Measurements from ENCODE around the gene AURKA. TPM values are rescaled to one million over a fixed set of nuclear protein-coding genes. Genes with fewer than 3 reads are reported as not detected.

AURKA gene
- total and polyA plus RNA-seq, 7 experiments from 2014 or later, result 0.43 to 44.1 (median 1.1) TPM

GRCh38 chr20:56420940-56421688 is 29.1 kb upstream of the AURKA start:
- Histone ChIP-seq H3K27me3 (ENCODE audit: control insufficient read depth in 2 of 2, insufficient read depth in 2 of 2, low read length in 2 of 2) (no peaks in the 10 kb centered on the region), H3K4me1 (ENCODE audit: control insufficient read depth in 2 of 2, insufficient read depth in 2 of 2, low read length in 2 of 2) (peaks cover 33 to 66% of the 10 kb centered on the region in 2 donors), H3K9me3 (ENCODE audit: control insufficient read depth in 2 of 3, low read length in 3 of 3) (no peaks in the 10 kb centered on the region), H3K4me3 (ENCODE audit: low read length) (no peak overlapping the region), H3K36me3 (ENCODE audit: control insufficient read depth in 2 of 3, insufficient read depth in 3 of 3, low read length in 3 of 3) (no peaks in the 10 kb centered on the region), H3K27ac (ENCODE audit: low read depth, low read length) (peak overlapping the region; percentile 78)
- CTCF ChIA-PET, result interaction anchor here (1.1 to 2.6 kb wide), 2 partner anchors 8 to 16 kb away, joined by 3 to 11 read pairs; partner anchors contain the start of gene CASS4
- Mint-ChIP-seq H3K9me3 (no peaks in the 10 kb centered on the region), H3K4me1 (peaks cover 48 to 85% (median 71%) of the 10 kb centered on the region in 7 donors), H3K27me3 (no peaks in the 10 kb centered on the region), H3K27ac (peak overlapping the region; percentile 50 to 98 (median 96)), H3K4me3 (peak overlapping the region; percentile 44 to 78 (median 68)), H3K36me3 (peaks cover 0 to 20% (median 8%) of the 10 kb centered on the region in 5 donors)
- ATAC-seq (no peak), DNase-seq (peak in 1 of 9 donors; percentile 20)
- intact Hi-C loops (cut with micrococcal nuclease), result loop anchor here in 1 of 2 donors (1.0 kb wide), 1 partner anchor 8 kb away; no protein-coding TSS in a partner anchor
- POLR2A ChIA-PET, result interaction anchor here (0.6 to 8.4 kb wide), 8 partner anchors 8 to 47 kb away, joined by 3 to 67 read pairs (median 4); partner anchors contain the start of genes AURKA, CASS4 and RTF2

GRCh38 chr20:56420028-56420427 is 28.0 kb upstream of the AURKA start:
- Histone ChIP-seq H3K4me1 (ENCODE audit: control insufficient read depth in 2 of 2, insufficient read depth in 2 of 2, low read length in 2 of 2) (peaks cover 36 to 77% of the 10 kb centered on the region in 2 donors), H3K36me3 (ENCODE audit: control insufficient read depth in 2 of 3, insufficient read depth in 3 of 3, low read length in 3 of 3) (no peaks in the 10 kb centered on the region), H3K27ac (ENCODE audit: low read depth, low read length) (peak overlapping the region; percentile 78), H3K27me3 (ENCODE audit: control insufficient read depth in 2 of 2, insufficient read depth in 2 of 2, low read length in 2 of 2) (no peaks in the 10 kb centered on the region), H3K9me3 (ENCODE audit: control insufficient read depth in 2 of 3, low read length in 3 of 3) (no peaks in the 10 kb centered on the region), H3K4me3 (ENCODE audit: low read length) (no peak overlapping the region)
- H3K27ac Mint-ChIP-seq, result peak overlapping the region in 8 of 9 donors; percentile 88 to 98 (median 96)
- no peaks in the 10 kb centered on the region for H3K27me3 Mint-ChIP-seq
- DNase-seq, result no peak
- intact Hi-C loops (cut with micrococcal nuclease), result no loop called here
- ChIA-PET CTCF (interaction anchor here (0.7 to 3.2 kb wide), 3 partner anchors 9 to 25 kb away, joined by 3 to 10 read pairs (median 3); no protein-coding TSS in a partner anchor), POLR2A (interaction anchor here (1.0 to 8.4 kb wide), 4 partner anchors 7 to 27 kb away, joined by 7 to 67 read pairs (median 15); partner anchors contain the start of genes AURKA, CASS4 and CSTF1)
- ATAC-seq, result no peak
- H3K9me3 Mint-ChIP-seq, result no peaks in the 10 kb centered on the region
- peak overlapping the region in 3 of 10 donors; percentile 67 to 78 (median 72) for H3K4me3 Mint-ChIP-seq
- H3K36me3 Mint-ChIP-seq, result peaks cover 0 to 21% (median 5%) of the 10 kb centered on the region in 5 donors
- peaks cover 48 to 84% (median 72%) of the 10 kb centered on the region in 7 donors for H3K4me1 Mint-ChIP-seq

GRCh38 chr20:56418385-56418861 is 26.4 kb upstream of the AURKA start:
- peak; percentile 63 for ATAC-seq
- peaks cover 55 to 95% (median 87%) of the 10 kb centered on the region in 7 donors for H3K4me1 Mint-ChIP-seq
- no peaks in the 10 kb centered on the region for H3K9me3 ChIP-seq (ENCODE audit: control insufficient read depth in 2 of 3, low read length in 3 of 3)
- peak overlapping the region; percentile 1 for H3K4me3 ChIP-seq (ENCODE audit: low read length)
- no peaks in the 10 kb centered on the region for H3K27me3 ChIP-seq (ENCODE audit: control insufficient read depth in 2 of 2, insufficient read depth in 2 of 2, low read length in 2 of 2)
- no peaks in the 10 kb centered on the region for H3K36me3 ChIP-seq (ENCODE audit: control insufficient read depth in 2 of 3, insufficient read depth in 3 of 3, low read length in 3 of 3)
- H3K9me3 Mint-ChIP-seq, result peaks cover 0 to 4% (median 0%) of the 10 kb centered on the region in 11 donors
- peaks cover 0 to 29% (median 8%) of the 10 kb centered on the region in 5 donors for H3K36me3 Mint-ChIP-seq
- peak in 7 of 9 donors; percentile 43 to 78 (median 49) for DNase-seq
- intact Hi-C loops (cut with micrococcal nuclease), result loop anchor here in 1 of 2 donors (1.0 to 5.0 kb wide), 2 partner anchors 26 to 979 kb away; partner anchors contain the start of genes AURKA and CSTF1
- H3K27me3 Mint-ChIP-seq, result no peaks in the 10 kb centered on the region
- peak overlapping the region; percentile 78 for H3K27ac ChIP-seq (ENCODE audit: low read depth, low read length)
- H3K27ac Mint-ChIP-seq, result peak overlapping the region; percentile 85 to 98 (median 97)
- peaks cover 52 to 90% of the 10 kb centered on the region in 2 donors for H3K4me1 ChIP-seq (ENCODE audit: control insufficient read depth in 2 of 2, insufficient read depth in 2 of 2, low read length in 2 of 2)
- CTCF ChIA-PET, result interaction anchor here (1.4 to 3.2 kb wide), 2 partner anchors 9 to 10 kb away, joined by 4 to 10 read pairs; no protein-coding TSS in a partner anchor
- peak overlapping the region; percentile 69 to 87 (median 82) for H3K4me3 Mint-ChIP-seq
- POLR2A ChIA-PET, result interaction anchor here (0.7 to 2.9 kb wide), 11 partner anchors 9 to 980 kb away, joined by 3 to 22 read pairs (median 5); partner anchors contain the start of genes AURKA, CSTF1 and RTF2

GRCh38 chr20:56417911-56418310 is 25.9 kb upstream of the AURKA start:
- peak overlapping the region; percentile 85 to 98 (median 97) for H3K27ac Mint-ChIP-seq
- CTCF ChIA-PET, result interaction anchor here (1.4 to 3.2 kb wide), 2 partner anchors 8 to 11 kb away, joined by 4 to 10 read pairs; no protein-coding TSS in a partner anchor
- H3K4me1 ChIP-seq (ENCODE audit: control insufficient read depth in 2 of 2, insufficient read depth in 2 of 2, low read length in 2 of 2), result peaks cover 53 to 87% of the 10 kb centered on the region in 2 donors
- peaks cover 56 to 96% (median 87%) of the 10 kb centered on the region in 7 donors for H3K4me1 Mint-ChIP-seq
- no peaks in the 10 kb centered on the region for H3K9me3 ChIP-seq (ENCODE audit: control insufficient read depth in 2 of 3, low read length in 3 of 3)
- H3K9me3 Mint-ChIP-seq, result peaks cover 0 to 4% (median 0%) of the 10 kb centered on the region in 11 donors
- ATAC-seq (no peak), DNase-seq (no peak)
- no peaks in the 10 kb centered on the region for H3K36me3 ChIP-seq (ENCODE audit: control insufficient read depth in 2 of 3, insufficient read depth in 3 of 3, low read length in 3 of 3)
- H3K36me3 Mint-ChIP-seq, result peaks cover 0 to 32% (median 8%) of the 10 kb centered on the region in 5 donors
- POLR2A ChIA-PET, result interaction anchor here (0.9 to 2.9 kb wide), 7 partner anchors 9 to 58 kb away, joined by 3 to 22 read pairs (median 6); partner anchors contain the start of genes AURKA, CSTF1 and RTF2
- no peak overlapping the region for H3K4me3 ChIP-seq (ENCODE audit: low read length)
- H3K4me3 Mint-ChIP-seq, result peak overlapping the region; percentile 69 to 87 (median 82)
- peak overlapping the region; percentile 78 for H3K27ac ChIP-seq (ENCODE audit: low read depth, low read length)
- intact Hi-C loops (cut with micrococcal nuclease), result loop anchor here in 1 of 2 donors (1.0 to 5.0 kb wide), 2 partner anchors 26 to 979 kb away; partner anchors contain the start of genes AURKA and CSTF1
- no peaks in the 10 kb centered on the region for H3K27me3 Mint-ChIP-seq
- H3K27me3 ChIP-seq (ENCODE audit: control insufficient read depth in 2 of 2, insufficient read depth in 2 of 2, low read length in 2 of 2), result no peaks in the 10 kb centered on the region

GRCh38 chr20:56417402-56417801 is 25.4 kb upstream of the AURKA start:
- Mint-ChIP-seq H3K27ac (peak overlapping the region; percentile 85 to 98 (median 97)), H3K9me3 (peaks cover 0 to 8% (median 0%) of the 10 kb centered on the region in 11 donors), H3K27me3 (no peaks in the 10 kb centered on the region), H3K4me3 (peak overlapping the region in 9 of 10 donors; percentile 39 to 86 (median 80)), H3K36me3 (peaks cover 0 to 38% (median 8%) of the 10 kb centered on the region in 5 donors), H3K4me1 (peaks cover 55 to 96% (median 87%) of the 10 kb centered on the region in 7 donors)
- H3K27ac ChIP-seq (ENCODE audit: low read depth, low read length), result peak overlapping the region; percentile 78
- no peaks in the 10 kb centered on the region for H3K36me3 ChIP-seq (ENCODE audit: control insufficient read depth in 2 of 3, insufficient read depth in 3 of 3, low read length in 3 of 3)
- no peak for DNase-seq
- CTCF ChIA-PET, result interaction anchor here (1.4 to 3.2 kb wide), 2 partner anchors 8 to 11 kb away, joined by 4 to 10 read pairs; no protein-coding TSS in a partner anchor
- POLR2A ChIA-PET, result interaction anchor here (0.9 to 3.2 kb wide), 7 partner anchors 10 to 58 kb away, joined by 3 to 22 read pairs (median 6); partner anchors contain the start of genes AURKA, CSTF1 and RTF2
- peaks cover 49 to 86% of the 10 kb centered on the region in 2 donors for H3K4me1 ChIP-seq (ENCODE audit: control insufficient read depth in 2 of 2, insufficient read depth in 2 of 2, low read length in 2 of 2)
- no peak overlapping the region for H3K4me3 ChIP-seq (ENCODE audit: low read length)
- no peaks in the 10 kb centered on the region for H3K27me3 ChIP-seq (ENCODE audit: control insufficient read depth in 2 of 2, insufficient read depth in 2 of 2, low read length in 2 of 2)
- intact Hi-C loops (cut with micrococcal nuclease), result loop anchor here in 1 of 2 donors (5.0 kb wide), 1 partner anchor 980 kb away; no protein-coding TSS in a partner anchor
- ATAC-seq, result no peak
- no peaks in the 10 kb centered on the region for H3K9me3 ChIP-seq (ENCODE audit: control insufficient read depth in 2 of 3, low read length in 3 of 3)
